SJSA1 (cell line): ENCODE data around the gene DGKI. TPM values are rescaled to one million over a fixed set of nuclear protein-coding genes. Genes with fewer than 3 reads are reported as not detected.

Experiments
- DNase-seq, 2 experiments: peaks; one replicate each; pipeline ENCODE4 v3.0.0-alpha.2; 2015 to 2020; ENCODE audit warnings: low spot score in 2 of 2, low read depth in 1 of 2
- H3K27ac ChIP-seq: fragments of 250-450 bp; sonication (Bioruptor Pico); 2 replicates; pipeline ENCODE4 v1.5.1; 2020; ENCODE audit warnings: mild to moderate bottlenecking, moderate library complexity
- H3K27me3 ChIP-seq: fragments of 250-450 bp; sonication (Bioruptor Pico); replicated peaks from 2 replicates; pipeline ENCODE4 v1.5.1; 2020; ENCODE audit warnings: mild to moderate bottlenecking, moderate library complexity
- H3K36me3 ChIP-seq: fragments of 250-450 bp; sonication (Bioruptor Pico); 2 replicates; pipeline ENCODE4 v1.5.1; 2020; ENCODE audit warnings: mild to moderate bottlenecking
- H3K4me1 ChIP-seq: fragments of 250-450 bp; sonication (Bioruptor Pico); replicated peaks from 2 replicates; pipeline ENCODE4 v1.6.1; 2021; ENCODE audit warnings: mild to moderate bottlenecking
- H3K4me3 ChIP-seq: fragments of 250-450 bp; sonication (Bioruptor Pico); 2 replicates; pipeline ENCODE4 v1.5.1; 2020; ENCODE audit warnings: mild to moderate bottlenecking
- H3K9me3 ChIP-seq: fragments of 250-450 bp; sonication (Bioruptor Pico); replicated peaks from 2 replicates; pipeline ENCODE4 v1.5.1; 2020; ENCODE audit warnings: mild to moderate bottlenecking
- total RNA-seq: library from RNA; depleted of rRNA; stranded (reverse); fragments of >200 nt; shearing (Covaris generic); gene quantifications from 2 replicates; pipeline ENCODE4 v1.2.3, GENCODE V29; 2014

Gene DGKI
- total RNA-seq, 1 experiment from 2014 or later: 1.6 TPM

DNA sequence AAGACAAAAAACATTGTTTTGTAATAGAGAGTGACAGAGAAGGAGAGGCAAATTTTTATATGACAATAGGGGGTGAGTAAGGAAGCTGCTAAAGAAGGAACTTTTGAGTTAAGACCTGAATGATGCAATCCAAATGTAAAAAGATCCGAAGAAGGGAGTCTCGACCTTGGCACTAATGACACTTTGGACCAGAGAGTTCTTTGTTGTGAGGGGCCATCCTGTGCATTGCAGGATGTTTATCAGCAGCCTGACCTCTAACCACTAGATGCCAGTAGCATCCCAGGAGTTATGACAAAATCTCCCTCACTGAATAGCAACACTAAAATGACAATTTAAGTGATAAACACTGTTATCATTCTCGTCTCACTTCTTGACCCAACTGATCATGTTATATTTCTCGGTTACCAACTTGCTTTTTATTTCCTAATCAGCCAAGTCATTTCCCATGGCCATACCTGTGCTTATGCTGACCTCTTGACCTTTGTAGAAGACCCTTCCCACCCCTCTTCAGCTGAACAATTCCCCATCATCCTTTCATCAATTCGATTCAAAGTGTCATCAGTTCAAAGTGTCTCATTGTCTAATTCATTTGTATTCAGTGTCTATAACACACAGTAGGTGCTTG lies 30.0 kb downstream of the DGKI start:
- no peaks in the 10 kb centered on the region for H3K27me3 ChIP-seq
- no peak overlapping the region for H3K27ac ChIP-seq
- no peak for DNase-seq
- H3K4me1 ChIP-seq: peaks cover 5% of the 10 kb centered on the region
- H3K36me3 ChIP-seq: no peaks in the 10 kb centered on the region
- no peak overlapping the region for H3K4me3 ChIP-seq
- H3K9me3 ChIP-seq: no peaks in the 10 kb centered on the region

DNA sequence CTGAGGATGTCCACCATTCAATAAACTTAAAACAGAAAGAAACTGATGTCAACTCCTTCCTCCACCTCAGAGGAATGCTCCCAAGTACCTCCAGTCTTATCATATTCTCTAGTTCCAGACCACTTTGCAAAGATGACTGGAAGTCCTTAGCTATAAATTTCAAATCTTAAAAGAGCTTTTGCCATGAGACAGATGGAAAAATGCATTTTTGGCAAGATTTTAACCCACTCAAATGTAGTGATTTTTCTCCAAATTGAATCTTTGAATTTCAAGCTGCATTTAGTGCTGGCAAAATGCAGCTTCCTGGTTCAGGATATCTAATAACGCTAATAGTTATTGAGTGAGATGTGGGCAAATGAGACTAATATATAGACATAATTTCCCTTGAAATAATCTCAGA lies 33.2 kb downstream of the DGKI start:
- H3K9me3 ChIP-seq: no peaks in the 10 kb centered on the region
- H3K27ac ChIP-seq: no peak overlapping the region
- H3K4me1 ChIP-seq: peaks cover 5% of the 10 kb centered on the region; the same call in 1 of the 2 replicates
- no peak for DNase-seq
- no peaks in the 10 kb centered on the region for H3K27me3 ChIP-seq
- no peaks in the 10 kb centered on the region for H3K36me3 ChIP-seq
- no peak overlapping the region for H3K4me3 ChIP-seq

DNA sequence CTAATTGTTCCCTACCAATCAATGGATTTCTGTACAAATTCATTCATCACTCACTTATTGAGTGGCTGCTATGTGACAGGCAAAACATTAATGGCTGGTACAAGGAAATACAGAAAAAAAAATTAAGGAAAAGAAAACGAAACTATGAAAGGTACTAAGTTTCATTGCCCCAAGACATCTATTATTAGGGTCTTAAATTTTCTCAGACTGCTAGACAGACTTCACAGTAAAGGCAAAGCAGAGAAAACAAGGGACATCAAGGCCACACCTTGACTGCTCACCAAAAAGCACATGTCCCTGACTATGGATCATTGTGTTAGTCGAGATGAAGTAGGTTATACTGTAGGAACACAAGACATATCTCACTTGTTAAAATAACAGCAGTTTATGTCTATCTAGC lies 36.5 kb downstream of the DGKI start:
- Histone ChIP-seq H3K27me3 (no peaks in the 10 kb centered on the region; the same call in 1 of the 2 replicates), H3K9me3 (no peaks in the 10 kb centered on the region), H3K27ac (no peak overlapping the region), H3K4me1 (no peaks in the 10 kb centered on the region), H3K36me3 (no peaks in the 10 kb centered on the region), H3K4me3 (no peak overlapping the region)
- no peak for DNase-seq

DNA sequence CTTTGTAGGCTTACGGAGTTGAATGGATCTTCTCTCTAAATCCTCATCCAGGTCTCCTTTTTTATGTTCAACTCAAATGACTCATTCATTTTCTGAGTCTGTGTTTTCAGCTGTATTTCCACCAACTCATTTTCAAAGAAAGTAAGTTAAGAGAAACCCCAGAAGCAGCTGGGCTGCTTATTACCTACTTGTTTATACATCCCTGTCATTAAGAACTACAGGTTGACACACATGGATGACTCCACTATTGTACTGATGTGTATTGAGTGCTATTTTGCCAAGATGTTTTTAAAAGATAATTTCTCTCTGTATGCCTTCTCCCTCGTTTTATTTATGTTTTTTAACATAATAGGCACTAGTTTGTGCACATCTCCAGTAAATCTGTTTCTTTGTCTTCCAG lies 41.9 kb downstream of the DGKI start:
- Histone ChIP-seq H3K36me3 (no peaks in the 10 kb centered on the region), H3K9me3 (no peaks in the 10 kb centered on the region), H3K27ac (no peak overlapping the region), H3K4me1 (no peaks in the 10 kb centered on the region), H3K27me3 (peaks cover 5% of the 10 kb centered on the region), H3K4me3 (no peak overlapping the region)
- DNase-seq: no peak

DNA sequence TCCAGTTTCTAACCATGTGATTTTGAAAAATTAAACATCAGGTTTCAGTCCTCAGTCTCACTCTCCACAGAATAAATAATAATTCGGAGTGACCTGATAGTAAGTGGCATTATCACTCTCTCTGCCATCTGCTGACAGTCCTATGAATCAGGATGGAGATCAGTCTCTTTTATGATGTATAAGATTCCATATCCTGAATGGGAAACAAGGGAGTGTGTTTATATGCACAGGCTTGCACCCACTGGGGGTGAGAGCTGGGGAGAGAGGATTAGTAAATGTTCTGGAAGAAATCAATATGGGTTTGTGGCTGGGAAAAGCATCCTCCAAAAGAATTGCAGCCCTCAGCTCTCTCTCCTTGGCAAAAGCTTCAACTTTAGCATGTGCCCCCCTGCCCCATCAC lies 45.3 kb downstream of the DGKI start:
- no peak for DNase-seq
- Histone ChIP-seq H3K27me3 (peaks cover 10% of the 10 kb centered on the region), H3K9me3 (no peaks in the 10 kb centered on the region), H3K4me1 (no peaks in the 10 kb centered on the region), H3K4me3 (no peak overlapping the region), H3K27ac (no peak overlapping the region), H3K36me3 (no peaks in the 10 kb centered on the region)

DNA sequence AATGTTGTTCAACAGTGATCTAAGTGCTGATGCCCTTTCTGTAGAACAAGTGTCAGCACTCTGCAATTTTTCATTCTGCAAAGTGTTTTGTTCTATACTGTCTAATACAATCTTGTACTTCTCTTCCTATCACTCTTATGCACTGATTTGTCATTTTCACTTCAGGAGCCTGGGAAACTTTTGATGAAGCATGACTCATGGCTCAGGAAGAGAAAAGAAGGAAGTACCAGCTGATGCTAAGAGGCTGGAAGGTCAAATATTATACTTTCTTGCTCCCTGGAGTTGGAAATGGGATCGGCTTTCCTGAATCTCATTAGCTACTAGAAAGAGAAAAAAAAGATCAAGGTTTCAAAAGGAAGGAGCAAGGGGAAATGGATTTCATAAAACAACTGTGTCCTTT lies 45.8 kb downstream of the DGKI start:
- DNase-seq: no peak
- Histone ChIP-seq H3K36me3 (no peaks in the 10 kb centered on the region), H3K4me1 (no peaks in the 10 kb centered on the region), H3K27ac (no peak overlapping the region), H3K27me3 (peaks cover 10% of the 10 kb centered on the region), H3K9me3 (no peaks in the 10 kb centered on the region), H3K4me3 (no peak overlapping the region)

DNA sequence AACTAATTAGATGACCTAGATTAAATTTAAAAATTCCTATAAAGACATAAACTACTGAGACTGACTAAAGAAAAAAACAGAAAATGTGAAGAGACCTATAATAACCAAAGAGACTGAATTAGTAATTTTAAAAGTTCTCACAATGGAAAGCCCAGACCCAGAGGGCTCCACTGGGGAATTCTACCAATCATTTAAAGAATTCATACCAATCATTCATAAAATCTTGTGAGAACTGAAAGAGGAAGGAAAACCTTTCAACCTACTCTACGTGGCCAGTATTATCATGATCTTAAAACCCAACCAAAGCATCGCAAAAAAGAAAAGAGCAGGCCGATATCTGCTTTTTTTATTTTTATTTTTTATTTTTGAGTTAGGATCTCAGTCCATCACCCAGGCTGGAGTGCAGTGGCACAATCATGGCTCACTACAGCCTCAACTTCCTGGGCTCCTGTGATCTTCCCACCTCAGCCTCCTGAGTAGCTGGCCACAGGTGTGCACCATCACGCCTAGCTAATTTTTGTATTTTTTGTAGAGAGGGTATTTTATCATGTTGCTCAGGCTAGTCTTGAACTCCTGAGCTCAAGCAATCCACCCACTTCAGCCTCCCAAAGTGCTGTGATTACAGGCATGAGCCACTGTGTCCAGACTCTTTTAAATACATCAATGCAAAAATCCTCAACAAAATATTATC lies 48.6 kb downstream of the DGKI start:
- Histone ChIP-seq H3K9me3 (no peaks in the 10 kb centered on the region), H3K27me3 (peaks cover 7% of the 10 kb centered on the region)

DNA sequence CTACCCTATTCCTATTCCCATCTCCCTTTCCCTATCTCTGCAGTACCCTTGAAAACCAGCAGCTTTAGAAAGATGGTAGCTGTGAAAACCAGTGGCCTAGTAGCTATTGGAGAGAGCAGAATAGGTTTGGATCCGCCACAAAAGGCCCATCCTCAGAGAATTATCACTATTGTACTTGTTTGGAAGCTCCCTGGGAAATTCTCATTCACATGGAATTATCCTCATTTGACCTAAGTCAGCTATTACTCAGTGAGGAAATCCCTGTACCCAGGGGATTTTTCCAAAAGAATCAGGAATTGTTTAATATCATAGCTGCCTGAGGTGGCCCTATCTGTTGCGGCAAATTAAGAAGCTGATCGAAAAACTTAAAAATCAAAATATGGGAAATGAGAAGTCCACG lies 51.6 kb downstream of the DGKI start:
- Histone ChIP-seq H3K27me3 (peaks cover 7% of the 10 kb centered on the region; the same call in 1 of the 2 replicates), H3K4me3 (no peak overlapping the region), H3K36me3 (no peaks in the 10 kb centered on the region), H3K27ac (no peak overlapping the region), H3K9me3 (no peaks in the 10 kb centered on the region), H3K4me1 (no peaks in the 10 kb centered on the region)
- DNase-seq: no peak

More for the DNA sequence above, 48.6 kb downstream of the DGKI start:
- Histone ChIP-seq H3K4me3 (no peak overlapping the region), H3K27ac (no peak overlapping the region), H3K36me3 (no peaks in the 10 kb centered on the region), H3K4me1 (no peaks in the 10 kb centered on the region)
- no peak for DNase-seq

DNA sequence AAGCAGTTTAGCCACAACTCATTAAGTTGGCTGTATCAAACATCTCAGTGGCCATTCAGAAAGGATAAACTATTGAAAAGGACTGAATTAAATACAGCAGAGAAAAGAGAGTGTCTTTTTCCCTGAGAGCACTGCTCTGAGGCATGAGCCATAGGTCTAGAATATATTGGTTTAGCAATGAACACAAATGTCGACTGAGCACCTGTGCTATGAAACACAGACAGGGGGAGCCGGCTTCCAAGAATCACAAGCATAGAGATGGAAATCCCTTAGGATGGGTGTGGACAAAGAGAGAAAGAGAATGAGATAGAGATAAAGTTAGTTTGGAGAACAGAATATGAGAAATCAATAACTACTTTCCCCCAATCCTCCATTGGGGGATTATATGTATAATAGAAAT lies 54.8 kb downstream of the DGKI start:
- no peaks in the 10 kb centered on the region for H3K9me3 ChIP-seq
- no peak overlapping the region for H3K27ac ChIP-seq
- no peaks in the 10 kb centered on the region for H3K4me1 ChIP-seq
- DNase-seq: no peak
- no peak overlapping the region for H3K4me3 ChIP-seq
- H3K36me3 ChIP-seq: no peaks in the 10 kb centered on the region
- H3K27me3 ChIP-seq: no peaks in the 10 kb centered on the region; the same call in 1 of the 2 replicates

DNA sequence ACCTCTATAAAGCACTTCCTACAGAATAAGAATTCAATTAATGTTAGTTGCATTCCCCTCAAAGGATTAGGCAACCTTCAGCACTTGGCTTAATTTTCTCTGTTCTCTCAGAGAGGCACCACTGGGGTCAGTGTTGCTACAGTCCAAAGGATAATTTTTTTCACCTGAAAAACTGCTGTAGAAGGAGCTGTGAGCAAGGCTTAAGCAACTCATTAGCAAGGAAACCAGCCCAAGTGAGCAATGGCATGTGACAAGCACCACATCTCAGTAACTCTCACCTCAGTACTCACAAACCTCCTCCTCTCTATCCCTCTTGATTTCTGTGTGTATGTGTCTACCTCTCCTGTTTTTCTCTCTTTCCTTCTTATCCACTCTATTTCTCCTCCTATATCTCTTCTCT lies 55.9 kb downstream of the DGKI start:
- H3K27ac ChIP-seq: no peak overlapping the region
- DNase-seq: no peak
- H3K4me3 ChIP-seq: no peak overlapping the region

DNA sequence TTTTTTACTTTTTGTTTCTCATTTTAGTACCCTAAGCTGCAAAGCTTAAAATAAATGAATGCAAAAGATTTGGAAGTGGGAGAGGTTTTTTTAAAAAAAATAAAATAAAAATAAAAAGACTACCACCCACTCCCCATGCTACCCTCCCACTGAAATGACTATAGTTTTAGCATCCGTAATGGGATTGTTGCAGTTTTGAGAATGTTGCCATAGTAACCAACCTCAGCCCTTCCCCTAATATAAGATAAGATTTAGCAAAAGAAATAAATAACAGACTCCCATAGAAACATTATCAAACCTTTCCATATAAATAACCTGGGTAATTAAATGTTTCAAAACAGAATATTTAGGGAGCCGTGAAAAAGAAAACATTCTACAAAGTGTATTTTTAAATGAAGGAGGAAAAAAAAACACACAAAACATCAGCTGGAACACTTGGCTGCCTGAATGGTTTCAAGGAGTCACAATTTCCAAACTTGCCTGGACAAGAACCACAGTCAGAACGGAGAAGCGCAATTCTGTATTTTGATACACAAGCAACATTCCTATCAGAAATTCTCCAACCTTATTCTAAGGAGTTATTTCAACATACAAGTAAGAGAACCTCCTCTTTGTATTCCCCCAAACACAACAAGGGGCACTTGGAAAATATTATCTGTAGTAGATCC lies 57.4 kb downstream of the DGKI start:
- no peak overlapping the region for H3K4me3 ChIP-seq
- no peaks in the 10 kb centered on the region for H3K4me1 ChIP-seq
- no peak overlapping the region for H3K27ac ChIP-seq
- no peaks in the 10 kb centered on the region for H3K36me3 ChIP-seq
- H3K9me3 ChIP-seq: no peaks in the 10 kb centered on the region
- no peaks in the 10 kb centered on the region; the same call in 1 of the 2 replicates for H3K27me3 ChIP-seq
- no peak for DNase-seq

More for the DNA sequence above, 55.9 kb downstream of the DGKI start:
- no peaks in the 10 kb centered on the region for H3K36me3 ChIP-seq
- H3K27me3 ChIP-seq: no peaks in the 10 kb centered on the region; the same call in 1 of the 2 replicates
- H3K9me3 ChIP-seq: no peaks in the 10 kb centered on the region
- H3K4me1 ChIP-seq: no peaks in the 10 kb centered on the region

DNA sequence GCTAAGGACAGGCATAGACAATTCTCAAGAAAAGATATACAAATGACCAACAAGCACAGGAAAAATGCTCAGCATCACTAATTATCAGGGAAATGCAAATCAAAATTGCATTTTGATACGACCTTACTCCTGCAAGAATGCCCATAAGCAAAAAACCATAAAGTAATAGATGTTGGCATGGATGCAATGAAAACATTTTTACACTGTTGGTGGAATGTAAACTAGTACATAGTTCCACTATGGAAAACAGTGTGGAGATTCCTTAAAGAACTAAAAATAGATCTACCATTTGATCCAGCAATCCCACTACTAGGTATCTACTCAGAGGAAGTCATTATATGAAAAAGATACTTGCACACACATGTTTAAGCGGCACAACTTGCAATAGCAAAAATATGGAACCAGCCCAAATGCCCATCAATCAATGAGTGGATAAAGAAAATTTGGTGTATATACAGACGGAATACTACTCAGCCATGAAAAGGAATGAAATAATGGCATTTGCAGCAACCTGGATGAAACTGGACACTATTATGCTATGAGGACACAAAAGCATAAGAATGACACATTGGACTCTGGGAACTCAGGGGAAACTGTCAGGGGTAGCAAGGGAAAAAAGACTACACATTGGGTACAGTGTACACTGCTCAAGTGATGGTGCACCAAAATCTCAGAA lies 59.3 kb downstream of the DGKI start:
- H3K27ac ChIP-seq: no peak overlapping the region
- no peaks in the 10 kb centered on the region for H3K4me1 ChIP-seq
- no peak for DNase-seq
- no peaks in the 10 kb centered on the region for H3K36me3 ChIP-seq
- H3K27me3 ChIP-seq: no peaks in the 10 kb centered on the region; the same call in 1 of the 2 replicates
- no peak overlapping the region for H3K4me3 ChIP-seq
- no peaks in the 10 kb centered on the region; the same call in 1 of the 2 replicates for H3K9me3 ChIP-seq

DNA sequence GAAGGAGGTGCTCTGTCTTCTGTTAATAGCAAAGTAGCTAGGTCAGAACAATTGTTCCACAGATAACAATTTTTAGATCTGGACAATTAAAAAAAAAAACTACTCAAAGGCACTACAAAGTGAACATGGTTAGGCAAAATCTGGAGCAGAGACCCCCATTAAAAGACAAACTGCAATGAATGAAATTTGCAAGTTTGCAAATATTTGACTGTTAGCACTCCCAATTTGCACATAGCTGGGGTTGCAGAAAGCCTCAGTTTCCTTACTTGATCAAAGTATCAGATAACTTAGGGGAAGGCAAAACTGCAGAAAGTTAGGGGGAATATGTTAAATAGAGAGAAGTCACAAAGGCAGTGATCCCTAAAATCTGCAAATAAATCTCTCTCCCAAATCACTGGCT lies 68.3 kb downstream of the DGKI start:
- no peaks in the 10 kb centered on the region; the same call in 1 of the 2 replicates for H3K9me3 ChIP-seq
- no peak for DNase-seq
- no peaks in the 10 kb centered on the region; the same call in 1 of the 2 replicates for H3K27me3 ChIP-seq
- peaks cover 11% of the 10 kb centered on the region; the same call in 1 of the 2 replicates for H3K4me1 ChIP-seq
- no peaks in the 10 kb centered on the region for H3K36me3 ChIP-seq
- no peak overlapping the region for H3K27ac ChIP-seq
- H3K4me3 ChIP-seq: no peak overlapping the region
